CD4-positive, alpha-beta T cell treated with Interferon alpha-2 for 1 hour (primary cell): ENCODE results near the gene METTL15.
"Not testable (repeated sequence)": the region's sequence is repeated elsewhere in the genome, so short reads cannot be mapped to it uniquely, and the experiment has no call there.

Experiments used
- DNase-seq, 2 donors: peaks; one replicate each; pipeline ENCODE4 v3.0.0-alpha.2; 2020 to 2022

The METTL15 gene

GRCh38 chr11:28107750-28108618, at the start of gene METTL15, which contains the start of gene KIF18A:
Gene METTL15, plus strand, starts transcription at chr11:28108388. Its CDS starts 4,947 bp downstream, at chr11:28113335.
Gene KIF18A, minus strand, starts transcription at chr11:28108156. Its CDS starts 10,209 bp downstream, at chr11:28097947.
- DNase-seq: peak; percentile 98

GRCh38 chr11:28071305-28071704, 36.9 kb upstream of the METTL15 start:
- DNase-seq: no peak

- DNase-seq: no peak
Measured at GRCh38 chr11:28072321-28072720, 35.9 kb upstream of the METTL15 start.

GRCh38 chr11:28077521-28077920, 30.7 kb upstream of the METTL15 start:
- no peak for DNase-seq

DNA sequence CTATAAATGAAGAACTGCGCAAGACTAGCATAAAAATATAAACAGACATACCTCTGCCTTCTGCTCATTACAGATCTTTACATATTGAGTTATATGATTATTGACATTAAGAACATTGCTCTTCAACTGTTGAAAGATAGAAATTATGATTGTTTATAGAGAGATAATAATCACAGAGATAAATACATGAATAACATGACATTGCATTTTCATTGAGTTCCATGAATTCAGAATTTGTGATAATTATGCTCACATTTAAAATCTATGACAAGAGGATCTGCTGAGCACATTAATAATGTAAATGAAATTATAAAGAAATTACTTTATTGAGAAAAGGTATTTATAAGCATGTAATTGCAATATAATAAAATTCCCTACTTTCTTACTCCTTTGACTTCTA, 25.1 kb upstream of the METTL15 start:
- DNase-seq: no peak

GRCh38 chr11:28086569-28086968, 21.6 kb upstream of the METTL15 start:
- no peak for DNase-seq

GRCh38 chr11:28087192-28087591, 21.0 kb upstream of the METTL15 start:
- DNase-seq: not testable (repeated sequence)

GRCh38 chr11:28087693-28088092, 20.5 kb upstream of the METTL15 start:
- not testable (repeated sequence) for DNase-seq

- DNase-seq: no peak
Measured at GRCh38 chr11:28089378-28089777, 18.8 kb upstream of the METTL15 start.

DNA sequence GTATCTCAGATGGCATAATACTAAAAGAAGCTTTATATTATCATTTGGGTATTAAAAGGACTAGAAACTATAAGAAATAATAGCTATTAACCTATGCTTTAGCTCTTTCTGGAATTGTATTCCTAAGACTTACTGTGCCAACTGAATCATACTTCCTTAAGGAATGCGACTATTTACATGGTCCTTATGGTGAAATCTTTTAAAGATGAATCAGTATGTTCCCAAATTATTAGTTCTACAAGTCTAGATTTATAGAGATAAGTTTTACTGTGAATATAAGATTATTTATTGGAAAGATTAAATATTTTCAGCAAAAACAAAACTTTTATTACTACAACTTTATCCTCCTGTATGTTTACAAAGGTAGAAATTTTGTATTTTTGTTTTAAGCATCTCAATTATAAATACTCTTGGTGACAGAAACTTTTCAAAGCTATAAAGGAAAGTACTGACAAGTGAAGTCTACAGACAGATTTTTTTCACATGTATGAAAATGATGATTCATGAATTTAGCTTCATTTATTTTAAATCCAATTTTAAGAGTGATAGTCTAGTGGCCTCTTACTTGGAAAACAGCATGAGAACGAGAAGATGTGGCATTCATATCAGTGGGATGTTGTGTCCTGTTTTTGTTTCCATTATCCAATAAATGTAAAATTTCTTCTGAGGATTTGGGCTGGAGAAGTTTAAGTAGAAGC, 18.0 kb upstream of the METTL15 start:
- DNase-seq: no peak

DNA sequence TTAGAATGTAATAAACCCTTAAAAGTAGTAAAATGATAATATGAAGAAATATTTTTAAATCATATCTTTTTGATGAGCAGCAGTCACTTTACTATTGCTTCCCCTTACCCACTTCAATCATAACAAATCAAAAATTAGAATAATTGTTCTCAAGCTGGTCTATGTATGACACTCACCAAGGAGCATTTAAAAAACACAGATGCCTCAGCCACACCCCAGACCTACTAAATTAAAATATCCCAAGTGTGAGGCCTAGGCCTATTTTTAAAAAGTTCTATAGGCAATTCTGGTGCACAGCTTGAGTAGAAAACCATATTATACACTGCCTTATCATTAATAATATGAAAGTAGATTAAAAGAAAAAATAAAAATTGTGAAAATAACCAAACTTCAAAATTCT, 15.4 kb upstream of the METTL15 start:
- no peak for DNase-seq

DNA sequence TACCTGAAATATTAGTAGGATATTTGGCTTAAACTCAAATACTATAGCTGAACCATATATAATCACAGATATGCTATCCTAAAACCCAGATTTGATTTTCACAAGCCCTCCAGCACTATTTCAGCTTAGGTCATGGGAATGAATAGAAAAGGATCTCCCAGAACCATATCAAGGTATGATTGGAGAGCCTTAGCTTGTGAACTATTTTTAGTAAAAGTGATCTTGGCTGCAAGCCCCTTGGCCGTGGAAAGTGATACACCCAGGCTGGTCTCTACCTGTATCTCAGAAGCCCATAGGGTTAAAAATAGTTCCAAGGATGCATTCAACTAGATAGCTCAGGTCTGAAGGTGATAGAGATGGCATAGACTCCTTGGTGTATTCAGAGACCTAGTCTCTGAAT, 9.9 kb upstream of the METTL15 start:
- DNase-seq: no peak

DNA sequence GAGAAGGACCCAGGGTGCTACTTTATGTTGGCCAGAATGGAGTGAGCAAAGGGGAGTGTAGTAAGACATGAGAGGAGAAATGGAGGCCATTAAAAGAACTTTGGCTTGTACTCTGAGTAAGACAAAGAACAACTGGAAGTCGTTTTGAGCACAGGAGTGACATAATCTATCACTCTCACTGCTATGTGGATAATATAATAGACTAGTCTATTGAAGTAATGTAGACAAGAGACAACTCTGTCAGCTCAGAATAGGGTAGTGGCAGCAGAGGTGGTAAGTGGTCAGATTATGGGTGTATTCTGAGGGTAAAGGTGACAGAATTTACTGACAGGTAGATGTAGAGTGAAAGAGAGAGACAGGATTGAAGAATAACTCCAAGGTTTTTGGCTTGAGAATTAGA, 8.5 kb upstream of the METTL15 start:
- DNase-seq: no peak

GRCh38 chr11:28100665-28101064, 7.5 kb upstream of the METTL15 start:
- no peak for DNase-seq

DNA sequence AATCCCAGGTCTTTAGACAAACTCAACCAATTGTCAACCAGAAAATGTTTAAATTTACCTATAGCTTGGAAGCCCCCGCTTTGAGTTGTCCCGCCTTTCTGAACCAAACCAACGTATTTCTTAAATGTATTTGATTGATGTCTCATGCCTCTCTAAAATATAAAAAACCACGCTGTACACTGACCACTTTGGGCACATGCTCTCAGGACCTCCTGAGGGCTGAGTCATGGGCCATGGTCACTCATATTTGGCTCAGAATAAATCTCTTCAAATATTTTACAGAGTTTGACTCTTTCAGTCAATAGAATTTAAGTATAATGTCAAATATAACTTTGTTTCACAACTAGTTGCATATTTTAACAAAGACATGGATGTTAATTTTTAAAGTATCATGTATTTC, 5.9 kb upstream of the METTL15 start:
- DNase-seq: not testable (repeated sequence)

GRCh38 chr11:28104425-28104824, 3.8 kb upstream of the METTL15 start:
- DNase-seq: no peak

- DNase-seq: no peak
Measured at GRCh38 chr11:28104984-28105383, 3.2 kb upstream of the METTL15 start.

DNA sequence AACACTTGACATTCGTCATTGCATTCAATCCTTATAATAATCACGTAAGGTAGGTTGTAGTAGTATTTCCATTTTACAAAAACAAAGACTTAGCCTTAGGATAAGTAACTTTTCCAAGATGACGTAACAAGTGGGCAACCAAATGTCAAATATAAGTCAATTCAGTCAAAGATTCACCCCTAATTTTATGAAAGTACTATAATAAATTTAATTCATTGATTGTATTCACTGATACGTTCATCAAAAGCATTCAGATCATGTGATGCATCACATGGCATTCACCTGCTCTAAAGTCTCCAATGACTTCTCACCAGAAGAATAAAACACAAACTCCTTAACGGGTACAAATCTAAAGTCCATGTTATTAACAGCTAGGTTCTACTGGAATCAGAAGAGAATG, 2.3 kb upstream of the METTL15 start:
- DNase-seq: peak in 1 of 2 donors; percentile 17

DNA sequence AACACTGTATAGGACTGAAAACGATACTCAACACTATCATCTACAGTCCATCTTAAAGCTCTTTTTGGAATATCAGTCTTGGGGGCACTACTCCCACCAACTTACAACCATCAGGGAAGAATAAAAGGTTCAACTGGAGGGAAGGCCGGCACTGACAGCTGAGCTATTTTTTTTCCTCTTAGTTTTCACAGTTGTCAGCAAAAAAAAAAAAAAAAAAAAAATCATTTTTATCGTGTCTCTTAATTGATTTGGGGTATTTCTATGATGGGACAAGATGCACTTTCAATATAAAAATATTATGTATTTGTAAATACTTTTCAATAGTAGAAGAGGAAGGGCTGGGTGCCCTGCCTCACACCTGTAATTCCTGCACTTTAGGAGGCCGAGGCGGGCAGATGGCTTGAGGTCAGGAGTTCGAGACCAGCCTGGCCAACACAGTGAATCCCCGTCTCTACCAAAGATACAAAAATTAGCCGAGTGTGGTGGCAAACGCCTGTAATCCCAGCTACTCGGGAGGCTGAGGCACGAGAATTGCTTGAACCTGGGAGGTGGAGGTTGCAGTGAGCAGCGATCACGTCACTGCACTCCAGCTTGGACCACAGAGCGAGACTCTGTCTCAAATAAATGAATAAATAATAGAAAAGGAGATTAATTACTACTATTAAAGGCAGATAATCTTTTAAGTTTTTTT, 1.7 kb upstream of the METTL15 start:
- DNase-seq: no peak

DNA sequence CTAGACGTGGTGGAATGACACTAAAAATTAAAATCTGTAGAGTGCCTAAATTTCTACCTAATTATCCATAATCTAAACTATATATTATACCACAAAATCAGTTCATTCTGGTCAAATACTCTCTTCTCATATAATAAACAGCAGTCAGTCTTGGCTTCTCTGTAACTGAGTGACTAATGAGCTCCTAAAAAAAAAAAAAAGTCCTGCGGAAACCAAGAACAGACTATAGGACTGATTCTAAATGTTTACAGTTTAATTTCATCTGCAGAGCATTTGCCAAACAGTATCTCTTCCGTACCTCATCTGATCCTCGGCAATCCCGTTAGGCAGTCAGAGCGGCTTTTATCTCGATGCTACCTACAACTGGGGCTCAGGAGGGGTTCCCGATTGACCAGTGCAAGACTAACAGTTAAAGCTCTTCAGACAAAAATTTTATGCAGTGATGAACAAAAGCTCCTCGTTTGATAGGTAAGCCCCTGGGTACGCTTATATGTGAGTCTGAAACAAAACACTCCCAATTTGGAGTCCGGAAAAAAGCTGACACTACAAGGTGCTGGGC, 918 bp upstream of the METTL15 start:
- peak in 1 of 2 donors; percentile 34 for DNase-seq

GRCh38 chr11:28108958-28109357, 770 bp downstream of the METTL15 start:
- no peak for DNase-seq

GRCh38 chr11:28110108-28110820, 2.1 kb downstream of the METTL15 start:
- DNase-seq: peak; percentile 57 to 71
